Testis (tissue), 2 donors: ENCODE measurements around the gene ZNF628.

Source experiments
- POLR2A ChIP-seq: fragments of 450-650 bp; IDR thresholded peaks from one replicate; pipeline ENCODE4 v1.6.1; 2017; ENCODE audit warnings: antibody characterized with exemption, mild to moderate bottlenecking, moderate library complexity
- TF ChIP-seq, protein P1 (sequence below), 3 experiments: fragments of 450-650 bp in 2 of 3; fragments of 200-600 bp in 1 of 3; sonication (generic) in 1 of 3; IDR thresholded peaks; one replicate each; pipeline ENCODE4 v1.5.1; 2016 to 2019; ENCODE audit warnings: antibody characterized with exemption in 3 of 3, mild to moderate bottlenecking in 2 of 3, moderate library complexity in 1 of 3

GRCh38 chr19:55492362-55492944 lies 16.0 kb downstream of the ZNF628 start:
- TF ChIP-seq, protein P1, sequence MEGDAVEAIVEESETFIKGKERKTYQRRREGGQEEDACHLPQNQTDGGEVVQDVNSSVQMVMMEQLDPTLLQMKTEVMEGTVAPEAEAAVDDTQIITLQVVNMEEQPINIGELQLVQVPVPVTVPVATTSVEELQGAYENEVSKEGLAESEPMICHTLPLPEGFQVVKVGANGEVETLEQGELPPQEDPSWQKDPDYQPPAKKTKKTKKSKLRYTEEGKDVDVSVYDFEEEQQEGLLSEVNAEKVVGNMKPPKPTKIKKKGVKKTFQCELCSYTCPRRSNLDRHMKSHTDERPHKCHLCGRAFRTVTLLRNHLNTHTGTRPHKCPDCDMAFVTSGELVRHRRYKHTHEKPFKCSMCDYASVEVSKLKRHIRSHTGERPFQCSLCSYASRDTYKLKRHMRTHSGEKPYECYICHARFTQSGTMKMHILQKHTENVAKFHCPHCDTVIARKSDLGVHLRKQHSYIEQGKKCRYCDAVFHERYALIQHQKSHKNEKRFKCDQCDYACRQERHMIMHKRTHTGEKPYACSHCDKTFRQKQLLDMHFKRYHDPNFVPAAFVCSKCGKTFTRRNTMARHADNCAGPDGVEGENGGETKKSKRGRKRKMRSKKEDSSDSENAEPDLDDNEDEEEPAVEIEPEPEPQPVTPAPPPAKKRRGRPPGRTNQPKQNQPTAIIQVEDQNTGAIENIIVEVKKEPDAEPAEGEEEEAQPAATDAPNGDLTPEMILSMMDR (IDR thresholded peaks at IDR 0.05), result no peak
- TF ChIP-seq POLR2A, result no peak
